GM19023 (cell line): ENCODE data around the gene RUFY1.

Experiments
- ATAC-seq: cut with Tn5 transposase; IDR thresholded peaks from one replicate; pipeline ENCODE4 v1.9.1; 2021; ENCODE audit warnings: mild to moderate bottlenecking, moderate library complexity; ENCODE audit not compliant: unreplicated experiment

Gene RUFY1

DNA sequence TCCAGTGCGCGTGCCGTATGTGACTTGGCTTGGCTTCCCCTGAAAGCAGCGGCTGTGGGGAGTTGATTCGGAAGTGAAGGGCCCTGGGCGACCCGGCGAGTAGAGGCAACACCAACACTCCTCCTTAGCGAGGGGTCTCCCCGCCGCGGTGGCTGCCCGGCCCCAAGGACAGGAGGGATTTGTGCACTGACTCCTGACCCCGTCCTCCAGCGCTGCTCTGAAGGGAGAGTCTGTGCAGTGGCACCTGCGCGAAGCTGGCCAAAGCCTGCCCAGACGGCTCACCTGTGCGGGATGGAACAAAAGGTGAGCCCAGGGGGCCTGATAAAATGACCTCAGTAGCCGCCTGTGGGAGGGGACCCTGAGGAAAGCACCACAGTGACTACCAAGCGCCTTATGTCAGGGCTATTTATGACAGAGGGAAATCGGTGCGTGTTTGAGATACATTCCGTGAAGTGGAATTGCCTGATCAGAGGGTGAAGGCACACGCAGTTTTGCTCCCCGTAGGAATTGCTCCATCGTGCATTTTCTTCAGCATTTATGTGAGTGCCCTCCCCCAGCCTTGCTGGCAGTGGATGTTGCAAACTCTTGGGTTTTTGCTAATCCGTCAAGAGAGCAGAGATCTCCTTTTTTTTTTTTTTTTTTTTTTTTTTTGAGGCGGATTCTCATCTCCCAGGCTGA, 108.0 kb downstream of the RUFY1 start:
- ATAC-seq, result peak; percentile 61
